ENCODE data around the gene TMEM170A.

GRCh38 chr16:75420987-75421819, 43.3 kb downstream of the TMEM170A start:
- TF ChIP-seq CTCF (IDR thresholded peaks at IDR 0.05; ENCODE audit: borderline replicate concordance, extremely low read depth, low read length, poor library complexity, severe bottlenecking) (no peak), EZH2 (IDR thresholded peaks at IDR 0.05; ENCODE audit: borderline replicate concordance, low read depth, low read length, severe bottlenecking) (no peak)
